HL-60 (cell line): ENCODE results near the gene ADCK1.

Experiments used
- DNase-seq, 2 experiments: peaks; one replicate each; pipeline ENCODE4 v3.0.0-alpha.2; 2010 to 2020; ENCODE audit warnings: low read depth in 1 of 2, low spot score in 1 of 2
- H3K27ac ChIP-seq: fragments of 250-450 bp; sonication (Bioruptor Pico); replicated peaks from 2 replicates; pipeline ENCODE4 v1.5.1; 2020; ENCODE audit warnings: mild to moderate bottlenecking, moderate library complexity
- H3K27me3 ChIP-seq: fragments of 250-450 bp; sonication (Bioruptor Pico); 2 replicates; pipeline ENCODE4 v1.5.1; 2021; ENCODE audit warnings: mild to moderate bottlenecking, moderate library complexity; ENCODE audit not compliant: insufficient read depth, poor library complexity, severe bottlenecking
- H3K4me3 ChIP-seq: replicated peaks from 2 replicates; pipeline ENCODE4 v1.5.1; 2011; ENCODE audit warnings: mild to moderate bottlenecking, control low read depth, low read length; ENCODE audit not compliant: insufficient read depth
- GABPA ChIP-seq: IDR thresholded peaks from 2 replicates; pipeline ENCODE4 v1.6.1; 2012; ENCODE audit warnings: low read depth
- POLR2AphosphoS5 ChIP-seq: IDR thresholded peaks from 2 replicates; pipeline ENCODE4 v1.6.1; 2012; ENCODE audit warnings: low read depth
- SPI1 ChIP-seq: IDR thresholded peaks from 2 replicates; pipeline ENCODE4 v1.6.1; 2012; ENCODE audit warnings: low read depth, mild to moderate bottlenecking, borderline replicate concordance
- TF ChIP-seq, protein P1 (sequence below): IDR thresholded peaks from one replicate; pipeline ENCODE4 v1.5.1; 2011; ENCODE audit warnings: low read length, control low read depth, inconsistent platforms; ENCODE audit not compliant: insufficient read depth
- TF ChIP-seq, protein P2 (sequence below): IDR thresholded peaks from 2 replicates; pipeline ENCODE4 v1.6.1; 2012; ENCODE audit warnings: low read depth; ENCODE audit not compliant: insufficient replicate concordance

Gene ADCK1

DNA sequence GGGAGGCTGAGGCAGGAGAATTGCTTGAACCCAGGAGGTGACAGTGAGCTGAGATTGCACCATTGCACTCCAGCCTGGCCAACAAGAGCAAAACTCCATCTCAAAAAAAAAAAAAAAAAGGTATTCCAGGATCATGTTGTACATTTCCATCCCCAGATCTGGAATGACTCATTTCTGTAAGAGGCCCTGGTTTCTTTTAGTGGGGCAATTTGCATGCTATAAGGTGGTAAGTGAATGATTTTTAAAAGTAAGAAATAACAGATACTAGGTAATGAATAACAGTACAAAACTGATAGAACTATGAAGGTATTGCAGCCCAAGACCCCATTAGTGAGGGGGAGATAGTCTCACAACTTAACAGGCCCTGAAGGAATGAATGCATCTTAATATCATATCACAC, 17.7 kb upstream of the ADCK1 start:
- Histone ChIP-seq H3K4me3 (no peak overlapping the region), H3K27ac (no peak overlapping the region), H3K27me3 (no peaks in the 10 kb centered on the region)
- TF ChIP-seq, protein P1, sequence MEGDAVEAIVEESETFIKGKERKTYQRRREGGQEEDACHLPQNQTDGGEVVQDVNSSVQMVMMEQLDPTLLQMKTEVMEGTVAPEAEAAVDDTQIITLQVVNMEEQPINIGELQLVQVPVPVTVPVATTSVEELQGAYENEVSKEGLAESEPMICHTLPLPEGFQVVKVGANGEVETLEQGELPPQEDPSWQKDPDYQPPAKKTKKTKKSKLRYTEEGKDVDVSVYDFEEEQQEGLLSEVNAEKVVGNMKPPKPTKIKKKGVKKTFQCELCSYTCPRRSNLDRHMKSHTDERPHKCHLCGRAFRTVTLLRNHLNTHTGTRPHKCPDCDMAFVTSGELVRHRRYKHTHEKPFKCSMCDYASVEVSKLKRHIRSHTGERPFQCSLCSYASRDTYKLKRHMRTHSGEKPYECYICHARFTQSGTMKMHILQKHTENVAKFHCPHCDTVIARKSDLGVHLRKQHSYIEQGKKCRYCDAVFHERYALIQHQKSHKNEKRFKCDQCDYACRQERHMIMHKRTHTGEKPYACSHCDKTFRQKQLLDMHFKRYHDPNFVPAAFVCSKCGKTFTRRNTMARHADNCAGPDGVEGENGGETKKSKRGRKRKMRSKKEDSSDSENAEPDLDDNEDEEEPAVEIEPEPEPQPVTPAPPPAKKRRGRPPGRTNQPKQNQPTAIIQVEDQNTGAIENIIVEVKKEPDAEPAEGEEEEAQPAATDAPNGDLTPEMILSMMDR = no peak
- TF ChIP-seq GABPA = no peak
- TF ChIP-seq SPI1 = no peak
- TF ChIP-seq, protein P2, sequence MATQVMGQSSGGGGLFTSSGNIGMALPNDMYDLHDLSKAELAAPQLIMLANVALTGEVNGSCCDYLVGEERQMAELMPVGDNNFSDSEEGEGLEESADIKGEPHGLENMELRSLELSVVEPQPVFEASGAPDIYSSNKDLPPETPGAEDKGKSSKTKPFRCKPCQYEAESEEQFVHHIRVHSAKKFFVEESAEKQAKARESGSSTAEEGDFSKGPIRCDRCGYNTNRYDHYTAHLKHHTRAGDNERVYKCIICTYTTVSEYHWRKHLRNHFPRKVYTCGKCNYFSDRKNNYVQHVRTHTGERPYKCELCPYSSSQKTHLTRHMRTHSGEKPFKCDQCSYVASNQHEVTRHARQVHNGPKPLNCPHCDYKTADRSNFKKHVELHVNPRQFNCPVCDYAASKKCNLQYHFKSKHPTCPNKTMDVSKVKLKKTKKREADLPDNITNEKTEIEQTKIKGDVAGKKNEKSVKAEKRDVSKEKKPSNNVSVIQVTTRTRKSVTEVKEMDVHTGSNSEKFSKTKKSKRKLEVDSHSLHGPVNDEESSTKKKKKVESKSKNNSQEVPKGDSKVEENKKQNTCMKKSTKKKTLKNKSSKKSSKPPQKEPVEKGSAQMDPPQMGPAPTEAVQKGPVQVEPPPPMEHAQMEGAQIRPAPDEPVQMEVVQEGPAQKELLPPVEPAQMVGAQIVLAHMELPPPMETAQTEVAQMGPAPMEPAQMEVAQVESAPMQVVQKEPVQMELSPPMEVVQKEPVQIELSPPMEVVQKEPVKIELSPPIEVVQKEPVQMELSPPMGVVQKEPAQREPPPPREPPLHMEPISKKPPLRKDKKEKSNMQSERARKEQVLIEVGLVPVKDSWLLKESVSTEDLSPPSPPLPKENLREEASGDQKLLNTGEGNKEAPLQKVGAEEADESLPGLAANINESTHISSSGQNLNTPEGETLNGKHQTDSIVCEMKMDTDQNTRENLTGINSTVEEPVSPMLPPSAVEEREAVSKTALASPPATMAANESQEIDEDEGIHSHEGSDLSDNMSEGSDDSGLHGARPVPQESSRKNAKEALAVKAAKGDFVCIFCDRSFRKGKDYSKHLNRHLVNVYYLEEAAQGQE = no peak
- no peak for TF ChIP-seq POLR2AphosphoS5
- DNase-seq = no peak

DNA sequence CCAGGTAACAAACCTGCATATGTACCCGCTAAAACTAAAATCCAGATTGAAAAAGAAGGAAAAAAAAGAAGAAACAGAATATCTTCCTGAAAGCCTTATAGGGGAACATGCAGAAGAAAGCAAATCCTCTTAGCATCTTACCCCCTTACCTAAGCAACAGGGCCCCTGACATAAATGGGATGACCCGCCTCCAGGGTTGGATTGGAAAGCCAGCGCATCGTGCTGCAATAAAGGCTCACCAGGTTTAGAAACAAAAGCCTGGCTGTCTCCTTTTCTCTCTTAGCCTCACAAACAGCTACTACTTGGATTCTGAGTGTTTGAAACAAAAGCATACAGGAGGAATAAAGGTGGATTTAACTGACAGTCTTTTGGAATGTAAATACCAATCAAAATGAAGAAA, 13.8 kb upstream of the ADCK1 start:
- Histone ChIP-seq H3K27ac (no peak overlapping the region), H3K27me3 (no peaks in the 10 kb centered on the region), H3K4me3 (no peak overlapping the region)
- no peak for TF ChIP-seq POLR2AphosphoS5
- no peak for TF ChIP-seq SPI1
- no peak for TF ChIP-seq GABPA
- TF ChIP-seq, protein P2 = no peak
- TF ChIP-seq, protein P1 = no peak
- DNase-seq = no peak

DNA sequence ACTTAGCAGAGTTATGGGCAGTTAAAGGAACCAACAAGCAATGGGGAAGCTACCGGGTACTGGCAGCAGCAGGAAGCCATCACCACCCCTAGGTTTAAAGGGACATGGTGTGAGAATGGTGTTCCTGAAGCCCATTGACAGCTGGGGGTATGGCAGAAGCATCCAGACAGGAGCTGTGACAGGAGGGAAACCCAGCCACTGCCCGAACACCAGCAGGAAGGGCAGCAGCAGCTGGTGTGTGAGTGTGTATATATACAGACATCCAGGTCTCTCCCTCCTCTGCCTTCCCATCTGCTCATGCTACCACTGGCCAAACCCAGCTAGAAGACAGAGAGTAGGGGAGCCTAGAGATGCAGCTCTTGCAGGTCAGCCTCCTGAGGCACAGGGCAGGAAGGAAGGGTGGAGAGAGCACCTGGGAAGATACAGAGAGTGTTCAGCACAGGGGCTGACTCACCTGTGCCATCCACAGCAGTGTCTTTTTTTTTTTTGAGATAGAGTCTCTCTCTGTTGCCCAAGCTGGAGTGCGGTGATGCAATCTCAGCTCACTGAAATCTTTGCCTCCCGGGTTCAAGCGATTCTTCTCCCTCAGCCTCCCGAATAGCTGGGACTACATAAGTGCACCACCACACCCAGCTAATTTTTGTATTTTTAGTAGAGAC, 9.2 kb upstream of the ADCK1 start:
- TF ChIP-seq, protein P2 = no peak
- no peak for TF ChIP-seq SPI1
- no peak for TF ChIP-seq POLR2AphosphoS5
- TF ChIP-seq, protein P1 = no peak
- TF ChIP-seq GABPA = no peak
- Histone ChIP-seq H3K27me3 (no peaks in the 10 kb centered on the region), H3K4me3 (no peak overlapping the region), H3K27ac (no peak overlapping the region)
- peak in 1 of 2 experiments; percentile 1 for DNase-seq
